ENCODE measurements around the gene AURKA. TPM values are rescaled to one million over a fixed set of nuclear protein-coding genes. Genes with fewer than 3 reads are reported as not detected.

Gene AURKA
- total RNA-seq, 5 donors from 2014 or later (not counting 1 experiment from before 2014, with no cell fraction given), result 1.3 to 2.3 (median 2.0) TPM

DNA sequence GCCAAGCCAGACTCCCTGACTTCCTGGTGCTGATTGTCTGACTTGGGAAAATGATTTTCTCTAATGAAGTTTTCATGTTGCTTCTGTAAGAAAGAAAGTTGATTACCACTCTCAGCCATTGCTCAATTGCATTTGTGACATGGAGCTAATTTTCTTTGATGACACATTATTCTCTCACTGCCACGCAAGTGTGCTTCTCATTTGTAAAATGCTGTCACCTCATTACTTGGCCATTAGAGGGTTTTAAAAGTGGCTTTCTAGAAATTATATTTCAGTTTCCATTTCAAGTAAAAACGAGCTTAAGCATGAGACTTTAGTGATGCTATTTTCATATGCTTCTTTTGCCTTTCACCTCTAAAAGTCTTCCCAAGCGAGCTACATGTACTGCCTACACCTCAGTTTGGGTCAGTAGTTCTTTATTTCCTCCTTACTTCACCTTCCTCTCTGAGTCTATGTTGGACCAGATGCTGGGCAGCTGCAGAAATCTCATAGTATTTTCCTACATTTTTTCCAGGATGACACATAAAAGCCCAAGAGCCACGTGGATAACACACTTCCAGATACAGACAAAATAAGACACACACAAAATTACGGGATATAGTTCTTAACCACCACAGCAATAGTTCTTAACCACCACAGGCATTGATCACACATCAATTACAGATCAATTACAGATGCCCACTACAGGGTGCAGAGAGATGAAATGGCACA is 39.5 kb downstream of the AURKA start:
- H3K4me3 Mint-ChIP-seq, result no peak overlapping the region
- 41% methylated on average over 3 of the region's 5 CpGs for WGBS (ENCODE audit: insufficient coverage)
- H3K27ac ChIP-seq (ENCODE audit: low read length), result no peak overlapping the region
- ChIA-PET CTCF (no interaction called here), POLR2A (no interaction called here)
- H3K27ac Mint-ChIP-seq, result no peak overlapping the region
- H3K4me1 ChIP-seq (ENCODE audit: control insufficient read depth in 1 of 2, extremely low read depth in 1 of 2, insufficient read depth in 2 of 2, low read length in 2 of 2), result no peaks in the 10 kb centered on the region
- ATAC-seq (replicated peaks in 1 of 4) (no peak), DNase-seq (no peak)
- H3K4me1 Mint-ChIP-seq, result peaks cover 0 to 9% (median 3%) of the 10 kb centered on the region in 3 donors
- no peaks in the 10 kb centered on the region for H3K9me3 Mint-ChIP-seq
- H3K4me3 ChIP-seq (ENCODE audit: control insufficient read depth in 1 of 2, extremely low read depth in 1 of 2, low read length in 1 of 2), result no peak overlapping the region
- no peaks in the 10 kb centered on the region for H3K9me3 ChIP-seq
- H3K36me3 Mint-ChIP-seq, result no peaks in the 10 kb centered on the region
- no peaks in the 10 kb centered on the region for H3K36me3 ChIP-seq (ENCODE audit: control insufficient read depth in 2 of 2, extremely low read depth in 1 of 2, insufficient read depth in 1 of 2, low read length in 1 of 2)
- peaks cover 3 to 6% of the 10 kb centered on the region in 2 experiments for H3K27me3 ChIP-seq (replicated peaks in 1 of 2; ENCODE audit: control insufficient read depth in 2 of 2, extremely low read depth in 1 of 2, insufficient read depth in 2 of 2, low read length in 1 of 2)
- H3K27me3 Mint-ChIP-seq, result peaks cover 22 to 29% of the 10 kb centered on the region in 2 donors

DNA sequence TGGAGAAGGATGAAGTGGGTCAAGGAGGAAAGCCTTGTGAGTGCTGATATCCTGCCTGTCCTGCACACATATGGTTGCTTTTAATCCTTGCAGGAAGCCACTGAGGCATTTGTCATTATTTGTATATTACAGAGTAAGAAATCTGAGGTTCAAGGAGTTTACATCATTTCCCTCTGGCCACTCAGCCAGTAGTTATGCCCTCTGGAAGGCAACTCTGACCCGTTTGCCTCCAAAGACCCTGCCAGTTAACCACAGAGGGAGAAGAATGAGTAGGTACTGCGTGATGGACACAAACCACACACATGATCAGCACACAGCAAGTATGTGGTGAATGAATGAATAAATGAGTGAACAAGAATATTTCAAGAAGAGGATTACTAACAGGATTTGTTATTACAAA is 41.2 kb downstream of the AURKA start:
- H3K9me3 Mint-ChIP-seq, result no peaks in the 10 kb centered on the region
- no peaks in the 10 kb centered on the region for H3K36me3 ChIP-seq (ENCODE audit: control insufficient read depth in 2 of 2, extremely low read depth in 1 of 2, insufficient read depth in 1 of 2, low read length in 1 of 2)
- POLR2A ChIA-PET, result no interaction called here
- H3K27me3 ChIP-seq (replicated peaks in 1 of 2; ENCODE audit: control insufficient read depth in 2 of 2, extremely low read depth in 1 of 2, insufficient read depth in 2 of 2, low read length in 1 of 2), result peaks cover 5 to 13% of the 10 kb centered on the region in 2 experiments
- DNase-seq, result no peak
- H3K4me3 ChIP-seq (ENCODE audit: control insufficient read depth in 1 of 2, extremely low read depth in 1 of 2, low read length in 1 of 2), result no peak overlapping the region
- ATAC-seq (replicated peaks in 1 of 4), result no peak
- H3K9me3 ChIP-seq, result no peaks in the 10 kb centered on the region
- WGBS (ENCODE audit: insufficient coverage), result no CpG with 5 or more reads among the region's 2 CpGs
- no peak overlapping the region for H3K27ac Mint-ChIP-seq
- H3K27me3 Mint-ChIP-seq, result peaks cover 30 to 35% of the 10 kb centered on the region in 2 donors
- H3K4me1 Mint-ChIP-seq, result peaks cover 0 to 9% (median 3%) of the 10 kb centered on the region in 3 donors
- no peak overlapping the region for H3K27ac ChIP-seq (ENCODE audit: low read length)
- CTCF ChIA-PET, result no interaction called here
- H3K4me3 Mint-ChIP-seq, result no peak overlapping the region
- no peaks in the 10 kb centered on the region for H3K4me1 ChIP-seq (ENCODE audit: control insufficient read depth in 1 of 2, extremely low read depth in 1 of 2, insufficient read depth in 2 of 2, low read length in 2 of 2)
- no peaks in the 10 kb centered on the region for H3K36me3 Mint-ChIP-seq

DNA sequence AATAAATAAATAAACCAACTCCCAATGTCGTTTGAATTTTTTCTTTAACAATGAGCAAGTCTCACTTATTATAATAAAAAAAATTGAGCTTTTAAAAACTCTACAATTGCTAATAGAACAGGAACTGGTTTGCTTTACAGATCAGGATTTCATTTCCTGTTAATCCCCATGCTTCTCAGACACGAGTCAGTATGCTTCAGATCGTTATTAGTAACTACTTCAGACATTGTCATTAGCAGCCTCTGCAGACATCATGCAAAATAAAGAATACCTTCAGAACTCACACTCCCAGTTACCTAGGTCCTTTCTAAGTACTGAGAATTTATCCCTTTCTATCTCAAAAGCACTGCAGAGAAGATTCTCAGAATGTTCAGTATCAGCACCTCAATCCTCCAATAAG is 43.3 kb downstream of the AURKA start:
- Histone ChIP-seq H3K4me3 (ENCODE audit: control insufficient read depth in 1 of 2, extremely low read depth in 1 of 2, low read length in 1 of 2) (no peak overlapping the region), H3K9me3 (no peaks in the 10 kb centered on the region), H3K36me3 (ENCODE audit: control insufficient read depth in 2 of 2, extremely low read depth in 1 of 2, insufficient read depth in 1 of 2, low read length in 1 of 2) (no peaks in the 10 kb centered on the region), H3K27ac (ENCODE audit: low read length) (no peak overlapping the region), H3K27me3 (replicated peaks in 1 of 2; ENCODE audit: control insufficient read depth in 2 of 2, extremely low read depth in 1 of 2, insufficient read depth in 2 of 2, low read length in 1 of 2) (peaks cover 6 to 28% of the 10 kb centered on the region in 2 experiments), H3K4me1 (ENCODE audit: control insufficient read depth in 1 of 2, extremely low read depth in 1 of 2, insufficient read depth in 2 of 2, low read length in 2 of 2) (peaks cover 0 to 5% of the 10 kb centered on the region in 2 experiments)
- H3K4me3 Mint-ChIP-seq, result no peak overlapping the region
- WGBS (ENCODE audit: insufficient coverage), result 8% methylated on average over 2 of the region's 3 CpGs
- peaks cover 4 to 15% (median 5%) of the 10 kb centered on the region in 3 donors for H3K4me1 Mint-ChIP-seq
- no peak overlapping the region for H3K27ac Mint-ChIP-seq
- H3K9me3 Mint-ChIP-seq, result no peaks in the 10 kb centered on the region
- H3K36me3 Mint-ChIP-seq, result no peaks in the 10 kb centered on the region
- POLR2A ChIA-PET, result interaction anchor here in 1 of 2 donors (0.7 kb wide), 1 partner anchor 1078 kb away, joined by 3 read pairs; no protein-coding TSS in a partner anchor
- H3K27me3 Mint-ChIP-seq, result peaks cover 48 to 53% of the 10 kb centered on the region in 2 donors
- ATAC-seq (replicated peaks in 1 of 4) (no peak), DNase-seq (no peak)
- CTCF ChIA-PET, result interaction anchor here in 1 of 2 donors (1.1 kb wide), 1 partner anchor 20 kb away, joined by 6 read pairs; no protein-coding TSS in a partner anchor

DNA sequence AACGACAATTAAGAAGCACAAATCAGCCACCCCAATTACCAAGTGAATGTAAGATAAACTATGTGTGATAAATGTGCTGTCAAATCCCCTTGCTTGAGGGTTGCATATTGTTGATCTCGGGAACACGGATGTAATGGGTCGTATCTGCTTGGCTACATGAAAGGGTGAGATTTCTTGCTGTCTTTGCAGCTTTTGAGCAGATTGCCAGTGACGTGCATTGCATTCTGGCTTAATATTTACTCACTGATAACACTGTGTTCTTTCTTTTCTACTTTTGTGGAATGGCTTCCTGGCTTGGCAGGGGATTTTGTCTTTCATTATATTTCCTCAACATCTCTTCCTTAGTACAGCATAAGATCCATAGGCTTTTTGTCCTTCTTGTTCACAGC is 43.7 kb downstream of the AURKA start:
- DNase-seq (no peak), ATAC-seq (replicated peaks in 1 of 4) (no peak)
- CTCF ChIA-PET, result interaction anchor here in 1 of 2 donors (1.1 kb wide), 1 partner anchor 19 kb away, joined by 6 read pairs; no protein-coding TSS in a partner anchor
- Histone ChIP-seq H3K27me3 (replicated peaks in 1 of 2; ENCODE audit: control insufficient read depth in 2 of 2, extremely low read depth in 1 of 2, insufficient read depth in 2 of 2, low read length in 1 of 2) (peaks cover 8 to 30% of the 10 kb centered on the region in 2 experiments), H3K4me1 (ENCODE audit: control insufficient read depth in 1 of 2, extremely low read depth in 1 of 2, insufficient read depth in 2 of 2, low read length in 2 of 2) (peaks cover 0 to 7% of the 10 kb centered on the region in 2 experiments), H3K27ac (ENCODE audit: low read length) (no peak overlapping the region), H3K9me3 (no peaks in the 10 kb centered on the region), H3K36me3 (ENCODE audit: control insufficient read depth in 2 of 2, extremely low read depth in 1 of 2, insufficient read depth in 1 of 2, low read length in 1 of 2) (no peaks in the 10 kb centered on the region), H3K4me3 (ENCODE audit: control insufficient read depth in 1 of 2, extremely low read depth in 1 of 2, low read length in 1 of 2) (no peak overlapping the region)
- no peaks in the 10 kb centered on the region for H3K36me3 Mint-ChIP-seq
- H3K27ac Mint-ChIP-seq, result no peak overlapping the region
- 23% methylated on average over 3 of the region's 5 CpGs for WGBS (ENCODE audit: insufficient coverage)
- no peak overlapping the region for H3K4me3 Mint-ChIP-seq
- H3K27me3 Mint-ChIP-seq, result peaks cover 52 to 54% of the 10 kb centered on the region in 2 donors
- peaks cover 7 to 19% (median 8%) of the 10 kb centered on the region in 3 donors for H3K4me1 Mint-ChIP-seq
- no peaks in the 10 kb centered on the region for H3K9me3 Mint-ChIP-seq
- POLR2A ChIA-PET, result interaction anchor here in 1 of 2 donors (0.7 kb wide), 1 partner anchor 1079 kb away, joined by 3 read pairs; no protein-coding TSS in a partner anchor

DNA sequence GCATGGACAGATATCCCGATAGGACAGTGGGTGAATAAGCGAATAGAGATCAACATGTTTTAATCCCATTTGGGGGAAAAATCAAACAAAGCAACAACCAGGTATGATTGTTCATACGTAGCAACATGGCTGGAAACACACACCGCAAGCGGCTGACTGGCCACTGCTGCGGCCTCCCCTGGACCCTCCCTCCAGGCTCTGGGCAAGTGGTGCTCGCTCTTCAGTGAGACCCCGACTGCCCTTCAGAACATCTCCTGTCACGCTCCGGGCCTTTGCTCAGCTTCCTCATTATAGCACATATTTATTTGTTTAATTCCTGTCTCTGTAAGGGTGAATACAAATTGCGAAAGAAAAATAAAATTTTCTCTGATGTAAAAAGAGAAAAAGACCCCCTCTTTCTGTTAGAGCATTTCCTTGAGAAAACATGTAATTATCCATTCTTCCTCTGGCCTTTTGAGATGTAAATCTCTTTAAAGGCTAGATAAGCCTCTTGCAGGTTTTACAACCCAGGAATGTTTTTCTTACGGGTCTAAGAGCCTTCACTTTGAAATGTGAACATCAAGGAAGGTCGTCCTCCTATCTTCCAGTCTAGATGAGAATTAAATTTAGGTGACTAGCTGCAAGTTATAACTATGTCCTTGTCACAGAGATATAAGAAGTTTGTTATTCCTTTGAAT is 44.2 kb downstream of the AURKA start:
- Mint-ChIP-seq H3K4me1 (peaks cover 7 to 20% (median 8%) of the 10 kb centered on the region in 3 donors), H3K27ac (no peak overlapping the region), H3K9me3 (no peaks in the 10 kb centered on the region), H3K4me3 (no peak overlapping the region), H3K27me3 (peaks cover 57 to 58% of the 10 kb centered on the region in 2 donors), H3K36me3 (no peaks in the 10 kb centered on the region)
- Histone ChIP-seq H3K9me3 (no peaks in the 10 kb centered on the region), H3K27ac (ENCODE audit: low read length) (no peak overlapping the region), H3K36me3 (ENCODE audit: control insufficient read depth in 2 of 2, extremely low read depth in 1 of 2, insufficient read depth in 1 of 2, low read length in 1 of 2) (no peaks in the 10 kb centered on the region), H3K4me3 (ENCODE audit: control insufficient read depth in 1 of 2, extremely low read depth in 1 of 2, low read length in 1 of 2) (no peak overlapping the region), H3K27me3 (replicated peaks in 1 of 2; ENCODE audit: control insufficient read depth in 2 of 2, extremely low read depth in 1 of 2, insufficient read depth in 2 of 2, low read length in 1 of 2) (peaks cover 8 to 35% of the 10 kb centered on the region in 2 experiments), H3K4me1 (ENCODE audit: control insufficient read depth in 1 of 2, extremely low read depth in 1 of 2, insufficient read depth in 2 of 2, low read length in 2 of 2) (peaks cover 0 to 7% of the 10 kb centered on the region in 2 experiments)
- WGBS (ENCODE audit: insufficient coverage), result 84% methylated on average over 6 of the region's 13 CpGs
- ChIA-PET CTCF (interaction anchor here in 1 of 2 donors (1.1 kb wide), 1 partner anchor 19 kb away, joined by 6 read pairs; no protein-coding TSS in a partner anchor), POLR2A (no interaction called here)
- ATAC-seq (replicated peaks in 1 of 4) (no peak), DNase-seq (no peak)

DNA sequence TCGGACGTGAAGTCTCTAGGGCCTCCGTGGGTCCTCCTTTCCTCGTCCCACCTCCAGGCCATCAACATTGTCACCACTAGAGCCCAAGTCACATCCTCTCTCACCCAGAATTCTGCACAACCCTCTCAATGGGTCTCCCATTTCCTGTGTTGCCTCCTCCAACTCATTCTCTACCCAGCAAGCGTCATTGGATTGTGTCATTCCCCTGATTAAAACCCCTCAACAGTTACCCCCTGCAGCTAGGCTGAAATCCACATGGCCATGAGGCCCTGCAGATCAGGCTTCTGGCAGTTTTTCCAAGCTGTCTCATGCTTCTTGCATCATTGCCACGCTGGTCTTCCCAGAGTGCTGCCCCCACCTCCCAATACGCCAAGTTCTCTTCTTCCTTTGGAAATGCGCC is 46.1 kb downstream of the AURKA start:
- WGBS (ENCODE audit: insufficient coverage), result 85% methylated on average over 8 of the region's 8 CpGs
- Histone ChIP-seq H3K27me3 (replicated peaks in 1 of 2; ENCODE audit: control insufficient read depth in 2 of 2, extremely low read depth in 1 of 2, insufficient read depth in 2 of 2, low read length in 1 of 2) (peaks cover 8 to 34% of the 10 kb centered on the region in 2 experiments), H3K36me3 (ENCODE audit: control insufficient read depth in 2 of 2, extremely low read depth in 1 of 2, insufficient read depth in 1 of 2, low read length in 1 of 2) (no peaks in the 10 kb centered on the region), H3K4me3 (ENCODE audit: control insufficient read depth in 1 of 2, extremely low read depth in 1 of 2, low read length in 1 of 2) (no peak overlapping the region), H3K4me1 (ENCODE audit: control insufficient read depth in 1 of 2, extremely low read depth in 1 of 2, insufficient read depth in 2 of 2, low read length in 2 of 2) (peaks cover 0 to 7% of the 10 kb centered on the region in 2 experiments), H3K9me3 (no peaks in the 10 kb centered on the region), H3K27ac (ENCODE audit: low read length) (no peak overlapping the region)
- no peak overlapping the region for H3K27ac Mint-ChIP-seq
- ChIA-PET CTCF (no interaction called here), POLR2A (no interaction called here)
- H3K36me3 Mint-ChIP-seq, result no peaks in the 10 kb centered on the region
- H3K27me3 Mint-ChIP-seq, result peaks cover 66 to 70% of the 10 kb centered on the region in 2 donors
- H3K4me3 Mint-ChIP-seq, result no peak overlapping the region
- H3K4me1 Mint-ChIP-seq, result peaks cover 7 to 20% (median 8%) of the 10 kb centered on the region in 3 donors
- DNase-seq (no peak), ATAC-seq (replicated peaks in 1 of 4) (no peak)
- no peaks in the 10 kb centered on the region for H3K9me3 Mint-ChIP-seq

All from T-cell (primary cell).